Activated T-helper 1 cell treated with anti-CD3 and anti-CD28 coated beads, Interleukin-12 subunit alpha, Interleukin-12 subunit beta, Interleukin-2, Interleukin-4 antibody, amounts not matched to agents 30 ng/mL and 10 ng/mL and 1 ng/mL, durations not matched to agents 14 hours and 24 hours and 36 hours (primary cell): ENCODE results near the gene SCRT2. TPM values are rescaled to one million over a fixed set of nuclear protein-coding genes. Genes with fewer than 3 reads are reported as not detected.

ENCODE experiments used
- DNase-seq: peaks from one replicate; pipeline ENCODE4 v3.0.0; 2021; ENCODE audit warnings: low spot score
- H3K27ac Mint-ChIP-seq: one replicate; pipeline ENCODE4 v1.8.0; 2021; ENCODE audit warnings: mild to moderate bottlenecking, mixed read lengths
- H3K27me3 Mint-ChIP-seq: one replicate; pipeline ENCODE4 v1.8.0; 2022; ENCODE audit warnings: mild to moderate bottlenecking, moderate library complexity, mixed read lengths; ENCODE audit not compliant: insufficient read depth
- H3K36me3 Mint-ChIP-seq: one replicate; pipeline ENCODE4 v1.8.0; 2021; ENCODE audit warnings: low read depth, mixed read lengths
- H3K4me1 Mint-ChIP-seq: one replicate; pipeline ENCODE4 v1.8.0; 2021; ENCODE audit warnings: low read depth, mixed read lengths
- H3K4me3 Mint-ChIP-seq: one replicate; pipeline ENCODE4 v1.8.0; 2021; ENCODE audit warnings: mild to moderate bottlenecking, moderate library complexity, mixed read lengths
- H3K9me3 Mint-ChIP-seq: one replicate; pipeline ENCODE4 v1.8.0; 2021; ENCODE audit warnings: mixed read lengths
- intact Hi-C: fragments of 100-400 bp; cut with micrococcal nuclease; formaldehyde crosslinking; loops from one replicate; pipeline ENCODE4 v1.15.1; 2024
- total RNA-seq: library from RNA; stranded (reverse); gene quantifications from 2 replicates; pipeline ENCODE4 v1.2.3, GENCODE V29; 2022

SCRT2 gene
- total RNA-seq, 1 donor from 2014 or later = not detected

DNA sequence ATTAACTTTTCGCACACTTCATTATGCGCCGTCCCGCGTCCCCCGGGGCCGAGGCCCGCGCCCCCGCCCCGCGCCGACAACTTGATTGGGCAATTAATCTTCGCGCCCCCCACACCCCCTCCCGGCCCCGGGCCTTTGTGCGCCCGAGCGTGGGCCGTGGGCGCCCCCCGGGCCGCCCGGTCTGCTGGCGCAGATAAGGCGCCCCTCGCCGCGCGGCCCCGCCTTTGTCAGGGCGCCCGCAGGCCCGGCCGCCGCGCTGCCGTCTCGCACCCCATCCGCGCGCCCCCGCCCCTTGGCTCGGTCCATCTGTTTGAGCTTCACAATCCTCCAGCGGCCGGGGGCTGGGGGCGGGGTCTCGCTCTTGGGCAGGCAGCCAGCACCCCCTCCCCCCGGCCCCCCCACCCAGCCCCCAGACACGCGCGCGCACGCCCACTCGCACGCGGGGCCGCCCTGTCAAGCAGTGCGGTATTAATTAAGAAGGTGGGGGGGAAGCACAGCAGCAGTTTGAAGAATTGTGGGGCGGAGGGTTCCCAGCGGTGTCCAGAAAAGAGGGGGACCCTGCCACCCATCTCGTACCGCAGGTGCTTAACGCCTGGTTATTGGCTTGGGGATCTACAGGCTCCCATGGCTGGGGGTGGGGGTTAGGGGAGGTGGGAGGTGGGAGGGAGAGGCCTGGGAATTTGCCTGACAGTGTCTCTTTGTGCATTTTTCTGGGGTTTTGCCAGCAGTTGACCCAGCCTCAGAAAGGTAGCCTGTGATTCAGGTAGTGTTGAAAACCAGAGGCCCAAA is 34.6 kb upstream of the SCRT2 start:
- Mint-ChIP-seq H3K4me3 (no peak overlapping the region), H3K36me3 (no peaks in the 10 kb centered on the region), H3K27me3 (peaks cover 30% of the 10 kb centered on the region), H3K27ac (no peak overlapping the region), H3K4me1 (no peaks in the 10 kb centered on the region), H3K9me3 (peaks cover 6% of the 10 kb centered on the region)
- DNase-seq = no peak
- intact Hi-C loops = no loop called here

DNA sequence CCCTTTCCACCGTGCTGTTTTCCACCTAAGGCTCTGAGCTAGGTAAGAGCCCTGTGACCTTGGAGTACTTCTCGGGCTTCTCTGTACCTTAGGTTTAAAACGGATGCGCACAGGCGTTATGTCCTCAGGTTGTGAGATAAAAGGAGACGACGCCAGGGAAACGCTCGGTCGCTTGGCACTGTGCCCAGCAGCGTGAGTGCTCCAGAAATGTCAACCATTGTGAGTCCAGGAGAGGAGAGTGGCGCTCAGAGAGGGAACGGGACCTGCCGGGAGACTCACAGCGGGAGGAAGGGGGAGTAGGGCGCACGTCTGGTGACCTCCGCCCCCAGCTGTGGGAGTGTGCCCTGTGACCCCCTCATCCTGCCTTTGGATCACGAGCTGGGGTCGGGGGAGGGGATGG is 33.8 kb upstream of the SCRT2 start:
- H3K4me1 Mint-ChIP-seq = no peaks in the 10 kb centered on the region
- H3K9me3 Mint-ChIP-seq = peaks cover 6% of the 10 kb centered on the region
- no peak for DNase-seq
- H3K27me3 Mint-ChIP-seq = peaks cover 30% of the 10 kb centered on the region
- no peak overlapping the region for H3K4me3 Mint-ChIP-seq
- H3K36me3 Mint-ChIP-seq = no peaks in the 10 kb centered on the region
- H3K27ac Mint-ChIP-seq = no peak overlapping the region
- intact Hi-C loops = no loop called here

DNA sequence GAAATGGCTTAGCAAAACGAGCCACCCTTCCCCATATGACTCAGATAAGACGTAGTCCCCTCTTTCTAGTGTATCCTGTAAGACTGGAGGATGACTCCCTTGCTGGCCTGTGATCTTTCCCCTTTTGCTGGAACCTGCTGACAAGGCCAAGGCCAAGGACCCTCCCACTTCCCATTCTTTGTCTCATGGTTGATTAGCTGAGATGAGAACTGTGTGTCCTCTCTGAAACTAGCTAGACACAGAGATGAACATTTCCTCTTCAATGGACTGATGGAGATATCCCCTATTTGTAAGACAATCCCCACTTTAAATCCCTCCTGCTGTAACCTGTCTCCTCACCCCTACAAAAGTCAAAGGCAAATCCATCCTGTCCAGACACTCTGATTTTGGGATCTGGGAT is 33.4 kb upstream of the SCRT2 start:
- no peak overlapping the region for H3K4me3 Mint-ChIP-seq
- intact Hi-C loops = no loop called here
- H3K27me3 Mint-ChIP-seq = peaks cover 30% of the 10 kb centered on the region
- no peak overlapping the region for H3K27ac Mint-ChIP-seq
- H3K36me3 Mint-ChIP-seq = no peaks in the 10 kb centered on the region
- H3K4me1 Mint-ChIP-seq = no peaks in the 10 kb centered on the region
- peaks cover 6% of the 10 kb centered on the region for H3K9me3 Mint-ChIP-seq
- no peak for DNase-seq

DNA sequence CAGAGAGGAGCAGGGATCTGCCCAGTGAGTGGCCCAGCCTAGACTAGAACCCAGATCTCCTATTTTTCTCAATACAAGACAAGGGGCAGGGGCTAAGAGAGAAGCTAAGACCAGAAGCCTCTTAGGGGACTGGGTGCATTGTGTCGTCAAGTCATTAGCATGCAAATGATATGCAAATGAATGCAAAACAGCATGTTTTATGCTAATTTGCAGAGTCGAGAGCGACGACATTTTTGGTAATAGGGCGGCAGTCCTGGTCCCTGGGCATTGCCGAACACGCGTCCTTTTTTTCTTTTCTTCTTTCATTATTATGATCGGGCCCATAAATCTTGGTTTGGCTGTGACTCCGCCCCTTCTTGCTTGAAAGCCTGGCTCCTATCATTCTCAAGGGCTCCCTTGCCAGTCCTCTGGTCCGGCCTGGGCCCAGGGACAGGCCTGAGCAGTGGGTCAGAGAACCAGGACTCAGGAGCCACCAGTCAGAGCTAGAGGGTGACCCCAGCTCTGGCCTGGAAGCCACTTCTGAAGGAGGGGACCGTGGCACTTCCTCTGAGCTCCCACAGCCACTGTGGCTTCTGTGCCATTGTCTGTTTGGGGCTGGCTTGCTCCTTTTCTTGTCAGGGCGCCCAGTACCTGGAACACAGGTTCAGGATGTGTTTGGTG is 32.0 kb upstream of the SCRT2 start:
- Mint-ChIP-seq H3K4me3 (no peak overlapping the region), H3K27ac (no peak overlapping the region), H3K36me3 (no peaks in the 10 kb centered on the region), H3K4me1 (no peaks in the 10 kb centered on the region), H3K27me3 (peaks cover 27% of the 10 kb centered on the region), H3K9me3 (peaks cover 6% of the 10 kb centered on the region)
- intact Hi-C loops = no loop called here
- DNase-seq = no peak

DNA sequence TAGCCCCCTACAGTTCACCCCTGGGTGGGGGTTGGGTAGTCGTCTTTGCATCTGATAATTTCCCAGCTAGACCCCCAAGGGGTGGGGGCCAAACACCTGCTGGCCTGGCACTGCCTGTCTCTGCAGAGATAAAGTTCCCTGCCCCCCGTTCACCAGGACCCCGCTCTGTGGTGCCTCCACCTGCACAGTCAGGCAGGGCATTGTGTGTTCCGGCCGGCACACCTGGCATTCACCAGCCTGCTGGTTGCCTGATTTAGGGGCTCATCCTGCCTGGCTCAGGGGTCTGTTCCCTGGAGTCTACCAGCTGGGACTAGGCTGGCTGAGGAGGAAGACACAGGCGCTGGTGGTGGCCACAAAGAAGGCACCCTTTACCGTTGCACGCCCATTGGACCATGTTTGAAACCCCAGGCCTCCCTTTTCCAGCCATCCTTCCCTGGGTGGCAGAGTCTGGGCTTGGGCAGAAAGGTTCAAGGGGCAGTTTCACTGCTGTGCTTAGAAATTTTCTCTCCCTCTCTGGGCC is 30.8 kb upstream of the SCRT2 start:
- H3K9me3 Mint-ChIP-seq = peaks cover 6% of the 10 kb centered on the region
- H3K27me3 Mint-ChIP-seq = peaks cover 23% of the 10 kb centered on the region
- H3K4me3 Mint-ChIP-seq = no peak overlapping the region
- no peak for DNase-seq
- H3K27ac Mint-ChIP-seq = no peak overlapping the region
- intact Hi-C loops = no loop called here
- H3K36me3 Mint-ChIP-seq = no peaks in the 10 kb centered on the region
- H3K4me1 Mint-ChIP-seq = no peaks in the 10 kb centered on the region

DNA sequence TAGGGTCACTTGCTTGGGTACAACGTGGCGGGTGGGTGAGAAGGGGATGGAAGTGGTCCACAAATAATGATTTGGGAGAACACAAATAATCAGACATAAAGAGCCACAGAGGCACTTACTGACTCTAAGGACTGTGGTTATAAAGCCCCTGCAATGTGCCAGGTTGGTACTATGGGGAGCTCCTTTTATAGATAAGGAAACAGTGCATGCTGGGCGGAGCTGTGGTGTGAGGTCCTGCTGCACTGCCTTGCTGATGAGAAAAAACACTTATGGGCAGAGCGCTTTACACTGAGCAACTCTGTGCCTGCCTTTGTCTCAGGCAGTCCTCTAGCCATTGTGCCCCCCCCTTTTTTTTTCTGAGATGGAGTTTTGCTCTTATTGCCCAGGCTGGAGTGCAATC is 29.1 kb upstream of the SCRT2 start:
- DNase-seq = no peak
- no peak overlapping the region for H3K4me3 Mint-ChIP-seq
- H3K9me3 Mint-ChIP-seq = peaks cover 6% of the 10 kb centered on the region
- peaks cover 17% of the 10 kb centered on the region for H3K27me3 Mint-ChIP-seq
- H3K27ac Mint-ChIP-seq = no peak overlapping the region
- H3K36me3 Mint-ChIP-seq = no peaks in the 10 kb centered on the region
- intact Hi-C loops = no loop called here
- H3K4me1 Mint-ChIP-seq = no peaks in the 10 kb centered on the region

DNA sequence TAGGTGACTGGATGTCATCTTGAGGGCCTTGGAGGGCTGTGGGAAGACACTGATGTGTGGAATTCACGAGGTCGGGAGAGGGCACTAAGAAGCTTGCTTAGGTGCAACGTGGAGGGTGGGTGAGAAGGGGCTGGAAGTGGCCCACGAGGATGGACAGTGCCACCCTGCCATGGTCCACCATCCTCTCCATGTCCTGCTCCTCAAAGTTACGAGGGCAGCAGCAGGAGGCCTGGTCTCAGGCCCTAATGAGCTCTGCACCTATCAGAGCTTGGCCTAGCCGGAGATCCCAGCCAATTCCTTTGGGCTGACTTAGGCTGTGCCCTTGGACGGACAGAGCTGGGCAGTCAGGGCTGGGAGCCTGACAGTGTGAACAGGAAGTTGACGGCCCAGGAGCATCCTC is 27.8 kb upstream of the SCRT2 start:
- DNase-seq = no peak
- H3K27ac Mint-ChIP-seq = no peak overlapping the region
- no peaks in the 10 kb centered on the region for H3K36me3 Mint-ChIP-seq
- no peaks in the 10 kb centered on the region for H3K4me1 Mint-ChIP-seq
- no peaks in the 10 kb centered on the region for H3K9me3 Mint-ChIP-seq
- no peak overlapping the region for H3K4me3 Mint-ChIP-seq
- peaks cover 7% of the 10 kb centered on the region for H3K27me3 Mint-ChIP-seq
- intact Hi-C loops = no loop called here

DNA sequence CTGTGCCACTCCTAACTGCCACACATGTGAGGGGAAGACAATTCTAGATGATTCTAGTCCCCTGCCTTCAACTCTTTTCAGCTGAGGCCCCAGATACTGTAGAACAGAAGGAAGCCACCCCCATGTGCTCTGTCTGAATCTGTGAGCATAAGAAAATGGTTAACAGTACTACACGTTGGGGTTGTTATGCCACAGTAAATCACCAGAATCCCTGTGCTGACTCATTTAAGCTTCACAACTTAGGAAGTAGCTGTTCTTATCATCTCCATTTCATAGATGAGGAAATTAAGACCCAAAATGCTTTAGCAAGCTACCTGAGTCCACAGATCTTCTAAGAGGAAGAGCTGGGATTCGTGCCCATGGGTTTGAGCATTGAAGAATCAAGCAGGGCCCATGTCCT is 27.4 kb upstream of the SCRT2 start:
- Mint-ChIP-seq H3K4me3 (no peak overlapping the region), H3K27me3 (peaks cover 3% of the 10 kb centered on the region), H3K36me3 (no peaks in the 10 kb centered on the region), H3K9me3 (no peaks in the 10 kb centered on the region), H3K27ac (no peak overlapping the region), H3K4me1 (no peaks in the 10 kb centered on the region)
- intact Hi-C loops = no loop called here
- no peak for DNase-seq

DNA sequence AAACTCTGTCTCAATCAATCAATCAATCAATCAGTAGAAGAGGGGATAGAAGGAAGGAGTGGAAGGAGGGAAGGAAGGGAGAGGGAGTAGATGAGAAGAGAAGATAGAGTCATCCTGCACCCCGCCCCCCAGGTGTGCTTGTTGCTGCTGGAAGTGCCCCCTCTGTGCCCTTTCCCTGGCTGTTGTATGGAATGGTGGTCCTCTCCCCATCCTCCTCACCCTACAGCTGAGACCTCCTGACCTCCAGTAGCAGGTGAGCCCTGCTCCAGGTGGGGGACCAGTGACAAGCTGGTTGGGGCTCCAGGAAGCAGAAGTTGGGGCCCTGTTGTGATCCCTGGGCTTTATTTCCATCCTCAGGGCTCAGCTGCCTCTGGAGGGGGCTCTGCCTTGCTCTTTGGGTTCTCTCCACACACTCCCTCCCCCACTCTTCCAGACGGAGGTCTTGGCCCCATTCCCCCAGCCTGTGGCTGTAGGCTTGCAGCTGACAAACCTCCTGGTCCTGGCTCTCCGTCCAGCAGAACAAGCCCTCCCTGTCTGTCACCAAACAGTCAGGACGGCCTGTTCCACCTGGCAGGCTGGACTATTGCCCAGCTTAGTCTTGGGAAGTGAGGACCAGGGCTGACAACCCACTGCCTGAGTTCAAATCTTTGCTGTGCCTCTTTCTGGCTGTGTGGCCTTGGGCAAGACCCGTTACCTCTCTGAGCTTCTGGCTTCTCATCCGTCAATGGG is 26.0 kb upstream of the SCRT2 start:
- H3K27ac Mint-ChIP-seq = no peak overlapping the region
- H3K27me3 Mint-ChIP-seq = peaks cover 3% of the 10 kb centered on the region
- H3K9me3 Mint-ChIP-seq = no peaks in the 10 kb centered on the region
- DNase-seq = no peak
- H3K4me1 Mint-ChIP-seq = no peaks in the 10 kb centered on the region
- H3K4me3 Mint-ChIP-seq = no peak overlapping the region
- no peaks in the 10 kb centered on the region for H3K36me3 Mint-ChIP-seq
- intact Hi-C loops = no loop called here

DNA sequence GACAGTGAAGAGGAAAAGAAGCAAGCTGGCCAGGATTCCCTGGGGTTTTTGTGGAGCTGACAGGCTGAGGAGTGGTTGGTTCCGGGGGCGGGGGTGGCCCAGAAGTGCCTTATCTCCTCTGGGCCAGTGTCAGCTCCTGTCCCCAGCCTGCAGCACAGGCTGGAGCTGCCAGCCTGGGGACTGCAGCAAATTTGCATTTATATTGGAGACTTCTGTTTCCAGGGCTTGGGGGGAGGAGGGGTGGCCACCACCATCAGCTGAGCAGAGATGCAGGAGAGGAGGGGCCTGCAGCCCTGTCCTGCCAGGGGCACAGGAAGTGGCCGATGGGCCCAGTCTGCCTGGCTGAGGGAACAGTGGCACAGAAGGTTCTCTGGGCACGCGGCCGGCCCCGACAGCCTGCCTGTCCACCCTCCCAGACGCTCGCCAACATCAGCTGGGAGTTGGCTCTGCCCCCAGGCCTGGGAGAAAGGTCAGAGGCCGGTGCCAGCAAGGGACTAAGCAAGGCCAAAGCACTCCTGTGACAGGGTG is 24.3 kb upstream of the SCRT2 start:
- H3K4me1 Mint-ChIP-seq = no peaks in the 10 kb centered on the region
- H3K36me3 Mint-ChIP-seq = no peaks in the 10 kb centered on the region
- no peak overlapping the region for H3K27ac Mint-ChIP-seq
- DNase-seq = no peak
- peaks cover 6% of the 10 kb centered on the region for H3K27me3 Mint-ChIP-seq
- no peaks in the 10 kb centered on the region for H3K9me3 Mint-ChIP-seq
- H3K4me3 Mint-ChIP-seq = no peak overlapping the region
- intact Hi-C loops = no loop called here

DNA sequence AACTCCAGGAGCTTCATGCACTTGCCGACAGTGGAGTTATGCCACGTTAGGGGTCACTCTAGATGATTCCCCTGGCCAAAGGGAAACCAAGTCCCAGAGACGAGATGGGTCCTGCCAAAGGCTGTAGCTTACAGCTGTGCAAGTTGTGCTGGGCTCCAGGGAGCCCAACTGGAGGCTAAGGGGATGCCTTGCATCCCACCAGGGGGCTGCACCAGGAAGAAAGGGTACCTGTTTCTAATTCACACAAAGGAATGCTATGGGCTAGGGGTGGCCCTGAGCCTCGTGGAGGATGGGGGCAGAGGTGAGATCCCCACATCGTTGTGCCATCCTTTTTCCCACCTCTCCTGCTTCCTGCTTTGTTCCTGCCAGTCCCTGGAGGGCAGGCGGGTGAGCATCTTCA is 23.7 kb upstream of the SCRT2 start:
- H3K36me3 Mint-ChIP-seq = no peaks in the 10 kb centered on the region
- no peak overlapping the region for H3K4me3 Mint-ChIP-seq
- H3K4me1 Mint-ChIP-seq = no peaks in the 10 kb centered on the region
- no peaks in the 10 kb centered on the region for H3K9me3 Mint-ChIP-seq
- intact Hi-C loops = no loop called here
- DNase-seq = no peak
- no peak overlapping the region for H3K27ac Mint-ChIP-seq
- H3K27me3 Mint-ChIP-seq = peaks cover 6% of the 10 kb centered on the region

DNA sequence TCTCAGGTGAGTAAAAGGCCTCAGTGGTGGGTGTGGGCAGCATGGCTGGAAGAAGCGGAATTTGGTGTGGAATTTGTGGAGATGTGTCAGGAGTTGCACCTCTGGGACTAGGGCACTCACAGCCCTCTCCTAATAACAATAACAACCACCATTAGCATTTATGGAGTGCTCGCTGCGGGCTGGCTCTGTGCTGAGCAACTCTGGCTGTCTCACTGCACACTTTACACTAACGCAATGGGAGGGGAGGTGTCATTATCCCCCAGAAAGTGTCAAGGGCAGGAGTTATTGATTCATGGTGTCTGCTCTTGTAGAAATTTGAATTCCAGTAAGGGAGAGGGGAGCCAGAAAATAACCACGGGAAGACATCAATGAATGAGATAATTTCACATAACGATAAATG is 22.7 kb upstream of the SCRT2 start:
- Mint-ChIP-seq H3K4me1 (no peaks in the 10 kb centered on the region), H3K36me3 (no peaks in the 10 kb centered on the region), H3K4me3 (no peak overlapping the region), H3K27me3 (peaks cover 8% of the 10 kb centered on the region), H3K27ac (no peak overlapping the region), H3K9me3 (no peaks in the 10 kb centered on the region)
- intact Hi-C loops = no loop called here
- no peak for DNase-seq

DNA sequence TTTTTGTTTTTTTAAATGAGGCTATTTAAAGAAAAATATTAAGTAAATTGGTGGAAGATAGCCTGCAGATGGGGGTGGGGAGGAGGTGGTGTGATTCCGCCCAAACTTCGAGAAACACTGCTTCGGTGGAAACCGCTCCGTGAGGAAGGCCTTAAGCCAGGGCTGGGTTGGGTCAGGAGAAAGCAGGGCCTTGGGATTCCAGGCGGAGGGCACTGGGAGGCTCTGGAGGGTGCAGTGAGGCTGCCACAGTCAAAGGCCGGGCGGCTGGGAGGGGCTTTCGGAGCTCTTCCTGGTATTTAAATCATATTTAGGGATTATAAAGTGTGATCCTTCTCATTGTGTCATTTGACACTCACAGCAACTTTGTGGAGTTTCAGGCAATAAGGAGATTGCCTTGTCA is 22.2 kb upstream of the SCRT2 start:
- H3K27ac Mint-ChIP-seq = no peak overlapping the region
- H3K9me3 Mint-ChIP-seq = no peaks in the 10 kb centered on the region
- DNase-seq = no peak
- H3K36me3 Mint-ChIP-seq = no peaks in the 10 kb centered on the region
- intact Hi-C loops = no loop called here
- H3K4me1 Mint-ChIP-seq = no peaks in the 10 kb centered on the region
- H3K27me3 Mint-ChIP-seq = peaks cover 8% of the 10 kb centered on the region
- no peak overlapping the region for H3K4me3 Mint-ChIP-seq
